GM18861 (cell line): Measurements from ENCODE around the gene AMELX.
A peak's percentile ranks its signal among the peaks of the same experiment; 100 is the strongest.

ENCODE experiments used
- ATAC-seq: cut with Tn5 transposase; IDR thresholded peaks from one replicate; pipeline ENCODE4 v1.9.1; 2021; ENCODE audit not compliant: unreplicated experiment

Gene AMELX

DNA sequence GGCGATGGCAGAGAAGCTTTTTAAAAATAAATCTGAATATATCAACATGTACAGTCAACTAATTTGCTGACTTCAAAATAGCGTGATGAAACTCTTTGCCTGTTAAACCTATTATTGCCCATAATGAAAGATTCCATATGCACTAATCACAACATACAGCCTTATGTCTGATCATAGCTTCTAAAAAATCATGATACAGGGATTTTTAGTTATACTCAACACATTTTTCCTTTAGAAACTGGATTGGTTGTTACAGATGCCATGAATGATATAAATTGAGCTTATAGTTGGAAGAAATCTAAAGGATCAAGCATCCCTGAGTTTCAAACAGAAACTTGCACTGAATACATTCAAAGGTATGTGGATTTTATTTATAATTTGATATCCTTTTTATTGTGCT, at the start of gene AMELX:
Gene AMELX, plus strand, starts transcription at position 301 of the 400 bp plus-strand sequence. CDS start 1,376 bp downstream, outside the sequence.
- ATAC-seq, result no peak

DNA sequence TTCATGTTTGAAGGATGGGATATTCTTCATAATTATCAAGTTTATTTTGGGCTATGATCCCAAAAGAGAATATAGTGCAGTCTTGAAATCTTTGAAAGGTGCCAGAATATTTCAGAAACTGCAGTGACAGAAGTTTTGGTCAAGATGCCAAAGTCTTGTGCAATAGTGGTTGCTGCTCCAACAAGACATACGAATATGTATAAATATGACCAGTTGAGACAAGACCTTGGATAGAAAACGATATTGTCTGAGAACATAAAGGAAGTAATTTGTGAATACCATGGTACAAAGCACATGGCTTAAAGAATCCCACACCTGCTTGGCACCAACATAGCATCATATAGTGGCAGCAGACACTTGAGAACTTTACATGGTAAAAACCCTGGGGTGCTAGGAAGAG, 48.6 kb upstream of the AMELX start:
- no peak for ATAC-seq

DNA sequence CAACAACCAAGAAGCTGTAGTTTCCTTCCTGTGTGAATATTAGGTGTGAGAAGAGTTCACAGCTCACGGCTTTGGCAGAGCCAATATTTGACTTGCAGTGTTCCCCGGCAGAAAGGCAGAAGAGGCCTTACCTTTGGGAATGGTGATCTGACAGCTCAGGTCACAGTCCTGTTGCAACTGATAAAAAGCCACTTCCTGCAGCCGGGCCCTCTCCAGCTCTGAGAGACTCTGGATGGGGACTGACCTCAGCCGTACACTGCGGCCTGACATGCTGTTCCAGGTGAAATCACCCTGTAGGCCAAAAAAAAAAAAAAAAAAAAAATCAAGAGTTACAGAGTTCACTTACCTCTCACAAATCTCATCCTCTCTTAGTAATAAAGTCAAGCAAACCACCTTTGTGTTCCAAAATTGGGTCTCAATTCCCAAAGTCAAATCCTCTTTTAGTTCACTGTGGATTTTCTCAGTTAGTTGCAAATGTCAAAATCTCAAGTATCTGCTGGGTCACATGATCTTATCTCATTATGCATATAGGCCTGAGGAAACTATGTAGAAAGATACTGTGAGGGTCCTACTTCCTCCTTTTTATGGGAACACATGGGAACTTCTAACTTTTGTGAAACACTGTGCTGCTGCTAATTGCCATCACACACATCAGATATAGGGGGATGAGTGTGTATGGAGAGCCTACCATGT, 38.6 kb upstream of the AMELX start:
- ATAC-seq, result no peak

DNA sequence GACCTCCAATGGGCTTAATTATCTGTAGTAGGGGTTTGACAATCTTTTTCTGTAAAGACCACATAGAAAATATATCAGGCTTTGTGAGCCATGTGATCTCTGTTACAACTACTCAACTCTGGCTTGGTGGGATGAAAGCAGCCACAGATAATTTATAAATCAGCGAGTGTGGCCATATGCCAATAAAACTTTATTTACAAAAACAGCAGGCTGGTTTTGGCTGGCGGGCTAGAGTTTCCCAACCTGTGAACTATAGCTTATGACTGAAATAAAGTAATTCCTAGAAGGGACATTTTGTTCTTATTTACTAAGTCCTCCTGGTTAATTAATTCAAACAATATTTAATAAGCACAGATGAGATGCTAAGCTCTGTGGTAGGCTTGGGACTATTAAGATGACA, 35.9 kb upstream of the AMELX start:
- no peak for ATAC-seq

DNA sequence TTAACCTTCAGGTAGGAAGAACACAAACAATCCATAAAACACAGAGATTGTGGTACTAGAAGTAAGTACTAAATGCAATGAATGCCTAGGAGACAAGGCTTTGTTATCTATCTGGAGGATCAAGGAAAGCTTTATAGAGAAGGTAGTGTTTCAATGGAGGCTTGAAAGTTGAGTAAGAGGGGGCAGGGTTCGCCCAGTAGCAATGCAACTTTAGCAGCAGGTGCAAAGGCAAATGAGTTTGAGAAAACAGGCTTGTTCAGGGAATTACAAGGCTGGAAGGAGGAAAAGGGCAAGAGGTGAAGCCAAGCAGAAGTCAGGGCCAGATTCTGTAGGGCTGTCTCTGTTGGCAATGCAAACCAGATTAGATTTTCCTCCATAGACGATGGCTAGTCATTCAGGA, 35.5 kb upstream of the AMELX start:
- ATAC-seq, result no peak

DNA sequence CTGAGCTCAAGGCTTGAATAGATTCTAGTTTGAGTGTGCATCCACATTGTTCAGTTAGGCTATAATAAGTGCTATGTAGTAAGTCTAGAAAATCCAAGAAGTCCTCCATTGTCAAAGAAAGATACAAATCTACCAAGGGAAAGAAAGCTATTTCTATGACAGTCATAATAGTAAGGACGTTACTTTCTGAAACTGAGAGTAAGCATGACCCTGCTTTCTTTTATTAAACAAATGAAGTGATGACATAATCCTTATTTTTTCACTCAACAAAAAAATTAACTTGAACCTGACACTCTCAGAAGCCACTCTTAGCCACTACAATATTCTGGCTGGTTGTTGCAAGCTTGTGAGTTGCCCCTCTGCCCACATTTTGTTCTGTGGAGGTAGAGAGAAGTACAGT, 33.8 kb upstream of the AMELX start:
- no peak for ATAC-seq

DNA sequence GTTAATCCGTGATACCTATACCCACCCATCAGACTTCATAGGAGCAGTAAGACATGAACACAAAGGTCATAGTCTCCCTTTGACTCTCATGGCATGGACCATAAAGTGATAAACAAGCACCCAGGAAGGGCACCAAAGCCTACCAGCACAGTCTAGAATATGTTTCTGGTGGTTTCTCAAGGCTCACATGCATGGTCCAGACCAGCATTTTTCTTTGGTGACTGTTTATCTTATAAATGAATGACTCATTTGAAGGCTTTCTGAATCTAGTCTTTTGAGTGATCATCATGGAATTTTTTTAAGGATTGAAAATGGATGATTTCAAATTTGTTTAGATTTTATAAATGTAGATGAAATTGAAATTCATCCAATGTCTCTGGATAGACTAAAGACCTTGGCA, 32.0 kb upstream of the AMELX start:
- ATAC-seq, result no peak

DNA sequence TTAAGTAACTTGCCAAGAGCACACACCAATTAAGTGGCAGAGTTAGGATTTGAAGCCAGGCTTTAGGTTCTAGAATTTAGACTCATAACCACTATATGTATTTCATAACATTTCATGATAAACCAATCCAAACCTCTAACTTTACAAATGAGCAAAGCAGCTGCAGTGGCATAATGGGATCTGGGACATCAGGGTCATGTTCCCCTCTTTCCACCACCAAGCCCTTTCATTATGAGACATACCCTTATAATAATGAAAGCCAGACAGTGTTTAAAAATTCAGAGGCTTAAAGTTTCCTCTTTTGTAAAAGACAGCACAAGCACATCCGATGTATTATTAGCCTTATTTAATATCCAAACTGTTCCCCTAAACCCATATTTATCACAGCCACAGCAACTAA, 28.3 kb upstream of the AMELX start:
- ATAC-seq, result no peak

DNA sequence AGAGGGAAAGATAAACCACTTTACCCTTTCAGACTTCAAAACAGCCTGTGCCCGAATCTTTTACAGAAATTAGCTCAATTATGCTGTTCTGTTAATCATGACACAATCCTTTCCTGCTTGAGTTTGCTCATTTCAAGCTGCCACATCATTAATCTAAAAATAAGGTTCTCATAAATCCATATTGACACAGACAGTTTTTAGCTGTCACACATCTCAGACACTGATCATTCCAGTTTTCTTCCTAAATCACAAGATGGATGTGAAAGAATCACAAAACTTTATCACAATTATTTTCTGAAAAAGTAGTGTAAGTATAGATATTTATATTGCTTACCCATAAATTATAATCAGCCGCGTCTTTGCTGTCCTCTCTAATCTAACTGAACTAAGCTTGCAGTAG, 27.9 kb upstream of the AMELX start:
- no peak for ATAC-seq

DNA sequence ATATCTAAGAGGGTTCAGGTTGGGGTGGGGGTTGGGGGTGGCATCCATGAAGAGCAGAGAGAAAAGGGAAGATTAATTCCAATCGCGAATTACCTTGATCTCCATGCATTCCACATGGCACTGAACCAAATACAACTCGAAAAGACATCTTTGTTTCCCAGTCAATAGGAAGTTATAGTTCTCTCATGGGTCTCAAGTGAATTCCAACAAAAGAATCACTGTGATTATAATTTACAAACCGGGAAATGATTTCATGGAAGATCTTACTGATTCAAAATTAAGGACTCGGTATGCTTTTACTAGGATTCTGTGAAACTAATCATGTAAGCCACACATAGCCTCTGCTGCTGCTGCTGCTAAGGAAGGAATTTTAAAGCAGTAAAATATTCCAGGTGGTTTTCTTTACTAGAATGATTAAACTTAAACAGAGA, 26.6 kb upstream of the AMELX start:
- no peak for ATAC-seq

DNA sequence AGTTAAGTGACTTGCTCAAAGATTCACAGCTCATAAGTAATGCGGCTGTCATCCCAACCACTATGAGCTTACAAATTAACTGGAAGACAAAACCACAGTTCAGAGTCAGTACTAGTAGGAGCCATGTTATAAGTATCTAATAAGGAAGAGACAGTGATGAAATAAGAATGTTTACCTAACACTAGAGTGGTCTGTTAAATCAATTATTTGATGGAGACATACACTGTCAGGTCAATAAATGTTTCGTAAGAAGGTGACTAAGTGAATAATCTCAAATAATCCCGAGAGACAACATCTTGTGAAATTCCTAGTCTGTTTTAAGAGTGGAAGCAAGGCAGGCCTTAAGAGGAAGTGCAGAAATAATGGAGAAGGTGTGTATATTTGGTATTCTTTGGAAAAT, 25.8 kb upstream of the AMELX start:
- peak; percentile 68 for ATAC-seq

DNA sequence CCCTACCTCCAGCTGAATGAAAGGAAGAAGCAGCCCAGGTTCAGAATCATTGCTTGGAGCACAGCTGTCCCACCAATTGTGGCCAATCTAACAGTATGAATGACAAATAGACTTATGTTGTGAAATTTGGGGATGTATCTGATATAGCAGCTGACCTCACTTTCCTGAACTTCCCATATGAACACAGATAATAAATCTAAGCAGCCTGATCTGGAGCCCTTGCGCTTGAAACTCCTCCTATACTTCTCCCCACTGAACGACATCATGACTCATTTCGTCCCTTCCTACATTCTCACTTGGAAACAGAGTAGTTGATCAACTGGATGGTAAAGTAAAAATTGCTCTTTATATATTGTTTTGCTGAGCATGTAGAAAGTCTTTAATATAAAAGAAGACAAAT, 24.2 kb upstream of the AMELX start:
- ATAC-seq, result no peak

DNA sequence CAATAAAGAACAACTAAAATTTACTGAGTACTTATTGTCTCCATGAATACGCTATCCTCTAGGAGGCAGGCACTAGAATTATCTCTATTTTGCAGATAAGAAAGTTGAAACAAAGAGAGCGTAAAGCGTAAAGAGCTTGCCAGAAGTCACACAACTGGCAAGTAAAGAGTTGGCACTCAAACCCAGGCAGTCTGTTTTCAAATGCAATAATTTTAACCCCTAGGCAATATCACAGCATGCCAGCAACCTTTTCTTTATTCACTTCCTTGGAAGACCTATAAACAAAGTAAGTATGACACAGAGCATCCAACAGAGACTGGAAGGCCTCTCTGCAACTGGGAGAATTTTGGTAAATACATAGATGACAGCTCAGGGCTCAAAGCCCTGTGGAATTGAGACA, 23.2 kb upstream of the AMELX start:
- ATAC-seq, result no peak

DNA sequence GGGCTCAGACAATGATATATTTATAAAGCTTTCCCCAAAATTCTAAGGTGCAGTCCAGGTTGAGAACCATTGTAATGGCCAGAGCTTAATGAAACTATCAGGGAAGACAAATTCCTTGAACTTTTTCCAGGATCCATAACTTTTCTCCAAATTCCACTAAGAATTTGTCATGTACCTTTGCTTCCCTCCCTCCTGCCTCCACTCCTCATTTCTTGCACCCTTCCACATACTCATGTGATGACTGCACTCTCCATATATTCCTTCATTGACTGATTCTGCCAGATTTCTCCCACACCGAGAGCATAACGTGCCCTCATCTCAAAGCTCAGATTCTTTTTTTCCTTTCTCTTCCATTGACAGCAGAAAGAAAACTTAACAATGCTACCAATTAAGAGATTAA, 20.9 kb upstream of the AMELX start:
- no peak for ATAC-seq

DNA sequence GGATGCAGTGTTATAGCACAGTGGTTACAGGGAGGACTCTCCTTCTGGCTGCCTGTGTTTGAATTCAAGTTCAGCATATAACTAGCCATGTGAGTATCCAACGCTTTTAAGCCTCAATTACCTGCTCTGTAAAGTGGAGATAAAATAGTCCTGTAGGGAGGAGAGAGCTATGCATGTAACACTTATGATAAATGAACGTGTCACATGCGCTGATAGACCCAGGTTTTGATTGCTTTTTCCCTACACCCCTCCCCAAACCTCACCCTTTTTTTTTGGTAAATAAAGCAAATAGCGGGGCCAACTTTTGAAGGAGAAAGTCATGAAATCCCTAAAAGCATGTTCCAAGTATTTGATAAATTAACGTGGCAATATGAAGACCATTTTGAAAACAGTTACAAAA, 20.4 kb upstream of the AMELX start:
- ATAC-seq, result no peak

DNA sequence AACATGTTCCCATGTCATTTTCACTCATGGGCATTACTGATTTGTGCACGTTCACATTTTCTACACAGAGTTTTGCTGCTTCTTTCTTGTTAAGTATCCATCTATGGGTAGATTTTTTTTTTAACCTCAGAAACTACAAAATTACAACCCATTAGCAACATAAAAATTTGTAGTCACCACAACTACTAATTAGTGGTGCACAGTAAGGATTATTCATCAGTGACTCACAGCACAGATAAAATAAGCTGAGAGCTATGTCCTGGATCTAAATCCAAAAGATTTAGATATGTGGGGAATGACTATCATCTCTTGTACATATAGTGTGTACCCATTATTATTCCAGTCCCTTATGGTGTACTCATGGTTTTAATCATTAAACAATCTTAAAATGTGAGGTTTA, 19.7 kb upstream of the AMELX start:
- ATAC-seq, result no peak

DNA sequence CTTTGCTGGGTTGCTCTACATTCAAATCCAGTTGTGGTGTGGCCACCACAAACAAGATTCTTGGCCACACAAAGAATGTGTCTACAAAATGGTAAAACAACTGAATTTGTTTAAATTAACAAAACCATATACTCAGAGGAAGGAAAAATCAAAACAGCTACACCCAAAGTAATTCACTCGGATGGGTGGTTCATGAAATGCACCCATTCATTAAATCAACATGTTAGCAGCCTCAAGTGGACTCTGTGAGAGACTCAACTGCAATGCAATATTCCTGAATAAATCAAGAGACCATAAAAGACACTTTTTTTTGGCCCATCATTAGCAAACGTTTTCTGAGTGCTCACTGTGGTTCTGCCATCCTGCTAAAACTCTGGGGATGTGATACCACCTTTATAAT, 11.2 kb upstream of the AMELX start:
- no peak for ATAC-seq

DNA sequence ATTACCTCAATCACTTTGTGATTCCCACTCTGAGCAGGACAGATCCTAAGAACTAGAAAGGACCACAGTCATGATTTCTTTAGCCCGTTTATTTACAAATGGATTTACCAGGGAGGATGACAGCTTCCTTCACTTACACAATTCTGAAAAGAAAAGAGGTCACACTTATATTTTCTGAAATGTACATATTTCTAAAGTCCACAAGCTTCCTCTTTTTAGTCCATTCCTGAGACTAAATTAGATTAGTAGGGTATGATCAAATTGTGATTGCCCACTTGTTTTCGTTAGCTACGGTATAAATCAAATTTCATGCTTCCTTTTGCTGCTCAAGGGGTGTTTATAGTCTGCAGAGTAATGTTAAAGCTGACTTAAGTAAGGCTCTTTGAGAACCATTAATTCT, 7.6 kb upstream of the AMELX start:
- ATAC-seq, result no peak

DNA sequence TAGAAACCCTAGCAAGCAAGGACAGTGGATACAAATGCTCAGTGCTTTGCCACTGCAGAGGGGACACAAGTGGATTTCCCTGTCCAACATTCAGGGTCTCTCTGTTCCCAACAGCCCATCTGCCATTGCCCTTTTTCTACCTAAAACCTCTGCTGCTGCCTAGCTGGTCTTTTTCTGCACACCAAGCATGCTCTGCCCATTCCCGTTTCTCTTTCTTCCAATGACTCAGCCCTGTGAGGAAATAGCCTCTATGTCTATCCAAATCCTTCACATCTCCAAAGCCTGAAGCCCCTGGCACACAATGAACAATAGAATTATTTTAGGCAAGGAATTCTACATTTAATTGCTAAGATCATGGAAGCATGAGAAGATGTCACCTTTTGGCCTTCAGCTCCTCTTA, 5.7 kb upstream of the AMELX start:
- ATAC-seq, result no peak

DNA sequence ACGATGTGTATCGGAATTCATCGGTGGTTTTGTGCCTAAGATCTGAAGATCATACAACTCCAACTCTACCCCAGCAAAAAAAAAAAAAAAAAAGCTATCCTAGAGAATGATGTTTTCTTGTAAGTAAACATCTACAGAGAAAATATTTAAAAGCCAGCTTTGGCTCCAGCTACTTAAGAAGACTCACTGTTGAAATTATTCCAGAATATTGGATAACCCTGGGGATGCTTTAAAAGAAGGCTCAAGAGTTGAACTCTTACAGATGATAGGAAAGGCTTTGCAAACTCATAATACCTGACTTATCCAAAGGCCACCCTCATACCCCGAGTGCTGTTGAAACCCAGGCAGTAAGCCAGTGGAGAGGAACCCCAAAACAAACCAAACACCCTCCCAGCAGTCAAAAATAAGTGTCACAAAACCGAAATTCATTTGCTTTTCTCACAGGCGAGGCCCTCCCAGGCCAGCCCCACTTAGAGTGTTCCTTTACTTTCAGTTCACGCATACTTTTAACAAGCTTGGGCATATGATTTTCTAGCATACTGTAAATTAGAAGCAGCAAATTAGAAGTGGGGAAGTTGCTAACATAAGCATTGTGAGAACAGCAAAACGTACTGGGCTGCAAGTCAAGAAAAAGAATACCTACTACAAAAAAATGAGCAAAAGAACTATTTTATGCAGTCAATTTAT, 2.7 kb upstream of the AMELX start:
- no peak for ATAC-seq

DNA sequence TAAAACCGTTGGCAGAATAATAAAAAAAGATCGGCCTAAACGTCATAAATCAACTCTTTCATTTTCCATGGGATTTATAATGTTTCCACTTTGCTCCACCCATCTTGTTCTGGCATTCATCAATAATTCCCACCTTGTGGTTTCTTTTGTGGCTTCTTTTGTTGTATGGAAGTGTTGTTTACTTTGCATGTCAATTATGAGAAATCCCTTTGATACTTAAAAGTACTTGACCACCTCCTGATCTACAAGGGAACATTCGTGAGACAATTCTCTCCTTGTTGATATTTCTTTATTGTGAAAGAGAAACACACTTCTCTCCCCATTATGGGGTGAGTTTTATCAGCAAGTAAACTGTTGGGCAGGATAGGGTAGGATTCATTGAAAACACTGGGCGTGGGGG, 2.8 kb downstream of the AMELX start:
- ATAC-seq, result no peak

DNA sequence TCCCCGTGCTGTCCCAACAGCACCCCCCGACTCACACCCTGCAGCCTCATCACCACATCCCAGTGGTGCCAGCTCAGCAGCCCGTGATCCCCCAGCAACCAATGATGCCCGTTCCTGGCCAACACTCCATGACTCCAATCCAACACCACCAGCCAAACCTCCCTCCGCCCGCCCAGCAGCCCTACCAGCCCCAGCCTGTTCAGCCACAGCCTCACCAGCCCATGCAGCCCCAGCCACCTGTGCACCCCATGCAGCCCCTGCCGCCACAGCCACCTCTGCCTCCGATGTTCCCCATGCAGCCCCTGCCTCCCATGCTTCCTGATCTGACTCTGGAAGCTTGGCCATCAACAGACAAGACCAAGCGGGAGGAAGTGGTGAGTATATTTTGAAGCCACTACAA, 5.4 kb downstream of the AMELX start:
- ATAC-seq, result no peak

DNA sequence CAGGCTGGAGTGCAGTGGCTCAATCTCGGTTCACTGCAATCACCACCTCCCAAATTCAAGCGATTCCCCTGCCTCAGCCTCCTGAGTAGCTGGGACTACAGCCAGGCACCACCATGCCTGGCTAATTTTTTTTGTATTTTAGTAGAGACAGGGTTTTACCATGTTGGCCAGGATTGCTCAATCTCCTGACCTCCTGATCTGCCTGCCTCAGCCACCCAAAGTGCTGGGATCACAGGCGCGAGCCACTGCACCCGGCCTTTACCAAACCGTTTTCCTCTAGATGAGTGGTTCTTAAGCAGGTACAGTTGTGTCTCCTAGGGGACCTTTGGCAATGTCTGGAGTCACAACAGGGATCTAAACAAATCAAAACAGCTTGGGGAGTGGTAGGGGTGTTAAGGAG, 11.6 kb downstream of the AMELX start:
- ATAC-seq, result no peak
